CD4-positive, alpha-beta T cell (primary cell): ENCODE results near the gene ST6GALNAC2. TPM values are rescaled to one million over a fixed set of nuclear protein-coding genes. Genes with fewer than 3 reads are reported as not detected.

ENCODE experiments used
- ATAC-seq: fragments of 200-7000 bp; cut with Tn5 transposase; one replicate; pipeline ENCODE4 v1.10.0; 2022; ENCODE audit warnings: mild to moderate bottlenecking; ENCODE audit not compliant: poor library complexity
- CTCF ChIA-PET: fragments of 350-600 bp; sonication (Branson Sonifier 250); formaldehyde crosslinking; loops from one replicate; lab custom pipeline; 2021; ENCODE audit warnings: antibody characterized with exemption, inconsistent platforms; lab: Charles Lee
- POLR2A ChIA-PET: fragments of 350-600 bp; sonication (Branson Sonifier 250); formaldehyde crosslinking; loops from one replicate; lab custom pipeline; 2021; ENCODE audit warnings: antibody characterized with exemption, inconsistent platforms; lab: Charles Lee
- DNase-seq, 14 experiments: peaks; one replicate each; pipeline ENCODE4 v3.0.0-alpha.2; 2013 to 2020; ENCODE audit warnings: mixed read lengths in 2 of 14
- H3K27ac ChIP-seq, 2 donors: one replicate each; pipeline versions ENCODE4 v1.5.1 to v1.7.0; 2013; ENCODE audit warnings: low read length in 2 of 2, low read depth in 1 of 2, mild to moderate bottlenecking in 1 of 2
- H3K27me3 ChIP-seq, 2 experiments: 1 replicate in 1 of 2; 2 replicates in 1 of 2; pipeline versions ENCODE4 v1.6.1 to v1.7.0; 2013; ENCODE audit warnings: low read length in 2 of 2, control low read depth in 1 of 2, mild to moderate bottlenecking in 1 of 2, moderate library complexity in 1 of 2; ENCODE audit not compliant: insufficient read depth in 2 of 2, control insufficient read depth in 1 of 2
- H3K36me3 ChIP-seq: one replicate; pipeline ENCODE4 v1.6.1; 2013; ENCODE audit warnings: low read length, control low read depth; ENCODE audit not compliant: insufficient read depth
- H3K4me1 ChIP-seq: one replicate; pipeline ENCODE4 v1.6.1; 2013; ENCODE audit warnings: low read length, control low read depth; ENCODE audit not compliant: insufficient read depth
- H3K4me3 ChIP-seq: one replicate; pipeline ENCODE4 v1.5.1; 2013; ENCODE audit warnings: mild to moderate bottlenecking, low read length, moderate library complexity
- H3K9me3 ChIP-seq, 2 experiments: 1 replicate in 1 of 2; 2 replicates in 1 of 2; pipeline versions ENCODE4 v1.6.1 to v1.7.0; 2013; ENCODE audit warnings: low read length in 2 of 2, mild to moderate bottlenecking in 2 of 2, control low read depth in 1 of 2, moderate library complexity in 1 of 2; ENCODE audit not compliant: control insufficient read depth in 1 of 2, insufficient read depth in 1 of 2
- H3K27ac Mint-ChIP-seq: one replicate; pipeline ENCODE4 v1.8.0; 2020; ENCODE audit warnings: mixed read lengths
- H3K27me3 Mint-ChIP-seq: one replicate; pipeline ENCODE4 v1.8.0; 2021; ENCODE audit warnings: mixed read lengths
- H3K36me3 Mint-ChIP-seq: one replicate; pipeline ENCODE4 v1.8.0; 2021; ENCODE audit warnings: low read depth, mixed read lengths
- H3K4me1 Mint-ChIP-seq: one replicate; pipeline ENCODE4 v1.8.0; 2021; ENCODE audit warnings: low read depth, mixed read lengths
- H3K4me3 Mint-ChIP-seq: one replicate; pipeline ENCODE4 v1.8.0; 2020; ENCODE audit warnings: mild to moderate bottlenecking, mixed read lengths
- H3K9me3 Mint-ChIP-seq: one replicate; pipeline ENCODE4 v1.8.0; 2020; ENCODE audit warnings: mixed read lengths
- CTCF ChIP-seq: fragments of 200-600 bp; IDR thresholded peaks from one replicate; pipeline ENCODE4 v1.8.0; 2022; ENCODE audit warnings: antibody characterized with exemption, mild to moderate bottlenecking
- intact Hi-C, 2 experiments: fragments of 100-400 bp; cut with DNase I in 1 of 2; cut with micrococcal nuclease in 1 of 2; formaldehyde crosslinking; loops; one replicate each; pipeline versions ENCODE4 v1.15.1 to v1.9.0; 2023 to 2025; cut with DNase I, micrococcal nuclease
- total RNA-seq, 174 experiments: library from RNA in 2 of 174; stranded (reverse) in 2 of 174; gene quantifications; one replicate each; pipeline ENCODE4 v1.2.3 and lab custom pipeline; 2021 to 2026

Gene ST6GALNAC2
- total RNA-seq, 2 experiments from 2014 or later: 0.49 to 1.2 TPM

- no peak for DNase-seq
- no peaks in the 10 kb centered on the region for H3K27me3 ChIP-seq
- ATAC-seq: no peak
- no peaks in the 10 kb centered on the region for H3K36me3 ChIP-seq
- H3K27ac ChIP-seq: no peak overlapping the region
- H3K9me3 ChIP-seq: no peaks in the 10 kb centered on the region
- Mint-ChIP-seq H3K27me3 (peaks cover 26% of the 10 kb centered on the region), H3K27ac (no peak overlapping the region), H3K4me3 (no peak overlapping the region), H3K9me3 (no peaks in the 10 kb centered on the region), H3K4me1 (peaks cover 18% of the 10 kb centered on the region), H3K36me3 (no peaks in the 10 kb centered on the region)
- ChIA-PET POLR2A (interaction anchor here (1.0 to 1.4 kb wide), 3 partner anchors 11 to 71 kb away, joined by 3 read pairs; no protein-coding TSS in a partner anchor), CTCF (interaction anchor here (0.5 kb wide), 1 partner anchor 178 kb away, joined by 3 read pairs; no protein-coding TSS in a partner anchor)
- TF ChIP-seq CTCF: no peak
- intact Hi-C loops: no loop called here
- H3K4me3 ChIP-seq: no peak overlapping the region
- H3K4me1 ChIP-seq: peaks cover 18% of the 10 kb centered on the region
These were observed 15.4 kb upstream of the ST6GALNAC2 start for GRCh38 chr17:76601065-76601464.

- H3K9me3 Mint-ChIP-seq: no peaks in the 10 kb centered on the region
- ChIA-PET POLR2A (no interaction called here), CTCF (interaction anchor here (0.8 kb wide), 1 partner anchor 24 kb away, joined by 3 read pairs; no protein-coding TSS in a partner anchor)
- no peak for TF ChIP-seq CTCF
- H3K4me1 Mint-ChIP-seq: peaks cover 18% of the 10 kb centered on the region
- no peak overlapping the region for H3K4me3 Mint-ChIP-seq
- peaks cover 27% of the 10 kb centered on the region for H3K27me3 Mint-ChIP-seq
- Histone ChIP-seq H3K27ac (no peak overlapping the region), H3K4me3 (no peak overlapping the region), H3K36me3 (no peaks in the 10 kb centered on the region), H3K27me3 (no peaks in the 10 kb centered on the region), H3K4me1 (peaks cover 18% of the 10 kb centered on the region), H3K9me3 (no peaks in the 10 kb centered on the region)
- H3K36me3 Mint-ChIP-seq: no peaks in the 10 kb centered on the region
- H3K27ac Mint-ChIP-seq: no peak overlapping the region
- intact Hi-C loops: no loop called here
- ATAC-seq (no peak), DNase-seq (peak in 2 of 14 experiments; percentile 25 to 49)
These were observed 14.2 kb upstream of the ST6GALNAC2 start for GRCh38 chr17:76599694-76600460.

GRCh38 chr17:76598004-76598439 lies 12.4 kb upstream of the ST6GALNAC2 start:
- Mint-ChIP-seq H3K9me3 (no peaks in the 10 kb centered on the region), H3K27me3 (peaks cover 38% of the 10 kb centered on the region), H3K36me3 (no peaks in the 10 kb centered on the region), H3K4me3 (no peak overlapping the region), H3K27ac (no peak overlapping the region), H3K4me1 (peaks cover 18% of the 10 kb centered on the region)
- no peaks in the 10 kb centered on the region for H3K9me3 ChIP-seq
- H3K4me3 ChIP-seq: no peak overlapping the region
- ATAC-seq (no peak), DNase-seq (peak in 2 of 14 experiments; percentile 56 to 66)
- no peaks in the 10 kb centered on the region for H3K27me3 ChIP-seq
- ChIA-PET CTCF (interaction anchor here (0.8 kb wide), 1 partner anchor 26 kb away, joined by 3 read pairs; no protein-coding TSS in a partner anchor), POLR2A (no interaction called here)
- no peak overlapping the region for H3K27ac ChIP-seq
- no peak for TF ChIP-seq CTCF
- intact Hi-C loops: no loop called here
- no peaks in the 10 kb centered on the region for H3K36me3 ChIP-seq
- peaks cover 18% of the 10 kb centered on the region for H3K4me1 ChIP-seq
